ENCODE data around the gene CELF4. TPM values are rescaled to one million over a fixed set of nuclear protein-coding genes. Genes with fewer than 3 reads are reported as not detected.

Gene CELF4
- total and polyA plus RNA-seq, 10 donors, result 0.46 to 3.5 (median 0.78) TPM

- intact Hi-C loops (cut with DNase I; ENCODE audit: low total_unique reads), result no loop called here
- H3K4me3 ChIP-seq, result no peak overlapping the region
- peaks cover 0 to 4% (median 0%) of the 10 kb centered on the region in 7 donors for H3K27me3 ChIP-seq (replicated peaks in 1 of 7)
- 86 to 96% (median 91%) methylated on average over 1 of the region's 1 CpG for WGBS, 5 donors
- no peaks in the 10 kb centered on the region for H3K36me3 ChIP-seq
- H3K27ac ChIP-seq, result no peak overlapping the region
- peaks cover 0 to under 1% (median 0%) of the 10 kb centered on the region in 6 donors for H3K4me1 ChIP-seq
- H3K9me3 ChIP-seq, result no peaks in the 10 kb centered on the region
- TF ChIP-seq POLR2A (IDR thresholded peaks at IDR 0.05), result no peak
- TF ChIP-seq POLR2AphosphoS5 (IDR thresholded peaks at IDR 0.05), result no peak
- TF ChIP-seq, protein P1, sequence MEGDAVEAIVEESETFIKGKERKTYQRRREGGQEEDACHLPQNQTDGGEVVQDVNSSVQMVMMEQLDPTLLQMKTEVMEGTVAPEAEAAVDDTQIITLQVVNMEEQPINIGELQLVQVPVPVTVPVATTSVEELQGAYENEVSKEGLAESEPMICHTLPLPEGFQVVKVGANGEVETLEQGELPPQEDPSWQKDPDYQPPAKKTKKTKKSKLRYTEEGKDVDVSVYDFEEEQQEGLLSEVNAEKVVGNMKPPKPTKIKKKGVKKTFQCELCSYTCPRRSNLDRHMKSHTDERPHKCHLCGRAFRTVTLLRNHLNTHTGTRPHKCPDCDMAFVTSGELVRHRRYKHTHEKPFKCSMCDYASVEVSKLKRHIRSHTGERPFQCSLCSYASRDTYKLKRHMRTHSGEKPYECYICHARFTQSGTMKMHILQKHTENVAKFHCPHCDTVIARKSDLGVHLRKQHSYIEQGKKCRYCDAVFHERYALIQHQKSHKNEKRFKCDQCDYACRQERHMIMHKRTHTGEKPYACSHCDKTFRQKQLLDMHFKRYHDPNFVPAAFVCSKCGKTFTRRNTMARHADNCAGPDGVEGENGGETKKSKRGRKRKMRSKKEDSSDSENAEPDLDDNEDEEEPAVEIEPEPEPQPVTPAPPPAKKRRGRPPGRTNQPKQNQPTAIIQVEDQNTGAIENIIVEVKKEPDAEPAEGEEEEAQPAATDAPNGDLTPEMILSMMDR (IDR thresholded peaks at IDR 0.05 in 8 of 11, conservative IDR thresholded peaks at IDR 0.05 in 3 of 11), result no peak
- no peak for DNase-seq
These were observed 150.8 kb downstream of the CELF4 start for GRCh38 chr18:37414816-37415215.

DNA sequence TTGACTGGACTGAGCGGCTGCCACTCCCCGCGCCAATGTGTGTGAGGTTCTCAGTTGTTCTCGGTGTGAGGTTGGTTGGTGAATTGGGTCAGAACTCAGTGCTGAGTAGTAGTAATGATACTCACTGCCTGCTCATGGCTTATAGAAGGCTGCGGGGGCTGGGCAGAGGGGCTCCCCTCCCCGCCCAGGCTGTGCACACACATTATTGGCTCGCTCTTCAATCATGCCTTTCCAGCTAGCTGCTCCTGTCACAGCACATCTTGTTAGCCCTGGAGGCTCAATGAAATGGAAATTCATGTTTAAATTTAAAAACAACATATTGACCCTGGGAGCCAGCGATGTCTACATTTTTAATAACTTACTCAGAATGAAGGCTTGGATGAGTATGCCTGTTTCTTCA, 152.8 kb downstream of the CELF4 start:
- intact Hi-C loops (cut with DNase I; ENCODE audit: low total_unique reads), result no loop called here

DNA sequence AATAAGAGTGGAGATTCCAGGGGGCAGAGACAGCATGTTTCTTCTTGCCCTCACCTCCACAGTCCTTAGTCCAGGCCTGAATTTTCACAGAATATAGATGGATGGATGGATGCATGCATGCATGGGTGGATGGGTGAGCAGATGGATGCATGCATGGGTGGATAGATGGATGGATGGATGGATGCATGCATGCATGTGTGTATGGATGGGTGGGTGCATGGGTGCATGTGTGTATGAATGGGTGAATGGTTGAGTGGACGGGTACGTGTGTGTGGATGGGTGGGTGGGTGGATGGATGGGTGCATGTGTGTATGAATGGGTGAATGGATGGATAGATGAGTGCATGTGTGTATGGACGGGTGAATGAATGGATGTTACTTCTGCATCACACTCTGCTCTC, 153.3 kb downstream of the CELF4 start:
- H3K9me3 ChIP-seq, result no peaks in the 10 kb centered on the region
- H3K4me3 ChIP-seq, result no peak overlapping the region
- WGBS, 5 donors, result 66 to 92% (median 85%) methylated on average over 3 of the region's 3 CpGs
- no peaks in the 10 kb centered on the region for H3K27me3 ChIP-seq (replicated peaks in 1 of 7)
- H3K36me3 ChIP-seq, result no peaks in the 10 kb centered on the region
- H3K27ac ChIP-seq, result no peak overlapping the region
- TF ChIP-seq, protein P1 (IDR thresholded peaks at IDR 0.05 in 8 of 11, conservative IDR thresholded peaks at IDR 0.05 in 3 of 11), result no peak
- TF ChIP-seq POLR2AphosphoS5 (IDR thresholded peaks at IDR 0.05) (no peak), POLR2A (IDR thresholded peaks at IDR 0.05) (no peak)
- DNase-seq, result no peak
- H3K4me1 ChIP-seq, result peaks cover 0 to 3% (median 0%) of the 10 kb centered on the region in 6 donors
- intact Hi-C loops (cut with DNase I; ENCODE audit: low total_unique reads), result no loop called here

More for the DNA sequence above, 152.8 kb downstream of the CELF4 start:
- DNase-seq, result no peak
- H3K27ac ChIP-seq, result no peak overlapping the region
- WGBS, 5 donors, result 89 to 98% (median 93%) methylated on average over 8 of the region's 8 CpGs
- no peak overlapping the region for H3K4me3 ChIP-seq
- no peaks in the 10 kb centered on the region for H3K27me3 ChIP-seq (replicated peaks in 1 of 7)
- H3K36me3 ChIP-seq, result no peaks in the 10 kb centered on the region
- TF ChIP-seq POLR2A (IDR thresholded peaks at IDR 0.05) (no peak), POLR2AphosphoS5 (IDR thresholded peaks at IDR 0.05) (no peak)
- TF ChIP-seq, protein P1 (IDR thresholded peaks at IDR 0.05 in 8 of 11, conservative IDR thresholded peaks at IDR 0.05 in 3 of 11), result no peak
- H3K4me1 ChIP-seq, result peaks cover 0 to 3% (median 0%) of the 10 kb centered on the region in 6 donors
- no peaks in the 10 kb centered on the region for H3K9me3 ChIP-seq

DNA sequence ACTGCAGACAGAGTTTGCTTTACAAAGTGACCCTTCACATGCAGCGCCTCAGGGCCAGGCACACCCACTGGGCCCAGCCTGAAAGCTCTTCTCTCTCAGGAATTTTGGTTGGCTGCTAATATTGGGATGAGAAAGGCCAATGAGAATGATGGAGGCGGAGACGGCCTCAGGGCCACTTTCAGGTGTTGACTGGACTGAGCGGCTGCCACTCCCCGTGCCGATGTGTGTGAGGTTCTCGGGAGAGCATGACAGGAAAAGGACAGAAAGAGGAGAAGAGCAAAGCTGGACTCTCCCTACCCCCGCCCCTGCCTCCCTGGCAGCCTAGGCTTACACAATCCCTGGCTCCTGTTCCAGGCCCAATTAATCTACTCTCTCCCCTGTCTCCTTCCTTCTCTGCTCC, 155.7 kb downstream of the CELF4 start:
- TF ChIP-seq, protein P1 (IDR thresholded peaks at IDR 0.05 in 8 of 11, conservative IDR thresholded peaks at IDR 0.05 in 3 of 11), result no peak
- no peak for TF ChIP-seq POLR2A (IDR thresholded peaks at IDR 0.05)
- no peak for TF ChIP-seq POLR2AphosphoS5 (IDR thresholded peaks at IDR 0.05)
- Histone ChIP-seq H3K27ac (no peak overlapping the region), H3K4me3 (no peak overlapping the region), H3K36me3 (no peaks in the 10 kb centered on the region), H3K9me3 (no peaks in the 10 kb centered on the region), H3K27me3 (replicated peaks in 1 of 7) (no peaks in the 10 kb centered on the region), H3K4me1 (peaks cover 0 to 3% (median 0%) of the 10 kb centered on the region in 6 donors)
- WGBS, 5 donors, result 70 to 86% (median 78%) methylated on average over 8 of the region's 8 CpGs
- intact Hi-C loops (cut with DNase I; ENCODE audit: low total_unique reads), result no loop called here
- DNase-seq, result no peak

All from spleen (tissue), 11 donors.